ENCODE data around the gene NTMT1.

Gene NTMT1

DNA sequence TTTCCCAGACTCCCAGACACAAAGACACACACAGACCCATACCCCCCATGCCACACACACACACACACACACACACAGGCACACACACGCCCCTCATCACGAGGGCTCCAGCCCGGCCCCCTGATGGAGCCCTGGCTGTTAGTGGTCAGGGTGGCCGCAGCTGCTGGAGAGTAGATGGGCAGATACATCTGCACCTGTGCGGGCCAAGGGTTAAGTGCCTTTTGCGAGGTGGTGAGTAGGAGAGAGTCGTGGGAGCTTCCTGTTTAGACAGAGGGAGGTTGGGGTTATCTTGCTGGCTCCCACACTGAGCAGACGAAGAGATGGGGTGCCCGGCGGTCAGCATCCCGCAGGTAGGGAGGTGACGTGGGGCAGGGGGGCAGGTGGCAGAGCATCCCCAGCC lies 47.6 kb downstream of the NTMT1 start:
- Histone ChIP-seq H3K4me3 (ENCODE audit: low read depth, low read length, poor library complexity, severe bottlenecking) (no peak overlapping the region), H3K79me2 (ENCODE audit: insufficient read depth, low read length) (no peaks in the 10 kb centered on the region), H4K20me1 (ENCODE audit: insufficient read depth, low read length) (no peaks in the 10 kb centered on the region), H3K27me3 (ENCODE audit: insufficient read depth, low read length) (peaks cover 7% of the 10 kb centered on the region; the same call in 1 of the 2 replicates), H3F3A (ENCODE audit: insufficient read depth, low read length) (no peaks in the 10 kb centered on the region), H3K4me1 (ENCODE audit: insufficient read depth, low read length, severe bottlenecking) (no peaks in the 10 kb centered on the region), H3K9me3 (ENCODE audit: low read length) (no peaks in the 10 kb centered on the region), H3K27ac (ENCODE audit: low read depth, low read length, poor library complexity, severe bottlenecking) (no peak overlapping the region), H3K36me3 (ENCODE audit: insufficient read depth, low read length) (no peaks in the 10 kb centered on the region), H3K4me2 (ENCODE audit: low read length) (no peak overlapping the region), H3K9ac (ENCODE audit: low read length) (no peak overlapping the region), H2AFZ (ENCODE audit: low read length) (no peak overlapping the region), H3K9me2 (ENCODE audit: low read depth, low read length) (no peaks in the 10 kb centered on the region)
- TF ChIP-seq EZH2 (IDR thresholded peaks at IDR 0.05; ENCODE audit: borderline replicate concordance, low read length) = no peak
- TF ChIP-seq, protein P1, sequence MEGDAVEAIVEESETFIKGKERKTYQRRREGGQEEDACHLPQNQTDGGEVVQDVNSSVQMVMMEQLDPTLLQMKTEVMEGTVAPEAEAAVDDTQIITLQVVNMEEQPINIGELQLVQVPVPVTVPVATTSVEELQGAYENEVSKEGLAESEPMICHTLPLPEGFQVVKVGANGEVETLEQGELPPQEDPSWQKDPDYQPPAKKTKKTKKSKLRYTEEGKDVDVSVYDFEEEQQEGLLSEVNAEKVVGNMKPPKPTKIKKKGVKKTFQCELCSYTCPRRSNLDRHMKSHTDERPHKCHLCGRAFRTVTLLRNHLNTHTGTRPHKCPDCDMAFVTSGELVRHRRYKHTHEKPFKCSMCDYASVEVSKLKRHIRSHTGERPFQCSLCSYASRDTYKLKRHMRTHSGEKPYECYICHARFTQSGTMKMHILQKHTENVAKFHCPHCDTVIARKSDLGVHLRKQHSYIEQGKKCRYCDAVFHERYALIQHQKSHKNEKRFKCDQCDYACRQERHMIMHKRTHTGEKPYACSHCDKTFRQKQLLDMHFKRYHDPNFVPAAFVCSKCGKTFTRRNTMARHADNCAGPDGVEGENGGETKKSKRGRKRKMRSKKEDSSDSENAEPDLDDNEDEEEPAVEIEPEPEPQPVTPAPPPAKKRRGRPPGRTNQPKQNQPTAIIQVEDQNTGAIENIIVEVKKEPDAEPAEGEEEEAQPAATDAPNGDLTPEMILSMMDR (IDR thresholded peaks at IDR 0.05; ENCODE audit: low read length) = no peak

DNA sequence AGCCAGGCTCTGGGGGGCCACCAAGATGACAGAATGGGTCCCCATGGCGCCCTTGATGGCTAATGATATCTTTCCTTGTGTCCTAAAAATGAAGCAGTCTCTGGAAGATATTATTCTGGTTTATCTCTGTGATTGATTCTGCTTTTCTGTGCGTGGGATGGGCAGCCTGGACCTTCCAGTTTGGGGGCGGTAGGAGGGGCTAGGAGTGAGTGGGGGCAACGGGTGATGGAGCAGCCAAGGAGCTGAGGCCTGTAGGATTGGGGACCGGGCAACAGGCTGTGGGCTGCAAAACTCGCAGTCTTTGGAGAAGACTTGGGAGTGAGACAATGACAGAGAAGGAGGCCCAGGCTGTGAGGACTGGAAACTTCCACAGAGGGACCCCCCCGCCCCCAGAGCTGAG lies 48.3 kb downstream of the NTMT1 start:
- Histone ChIP-seq H3F3A (ENCODE audit: insufficient read depth, low read length) (no peaks in the 10 kb centered on the region), H3K79me2 (ENCODE audit: insufficient read depth, low read length) (no peaks in the 10 kb centered on the region), H3K36me3 (ENCODE audit: insufficient read depth, low read length) (no peaks in the 10 kb centered on the region), H3K4me2 (ENCODE audit: low read length) (no peak overlapping the region), H4K20me1 (ENCODE audit: insufficient read depth, low read length) (no peaks in the 10 kb centered on the region), H2AFZ (ENCODE audit: low read length) (no peak overlapping the region), H3K27ac (ENCODE audit: low read depth, low read length, poor library complexity, severe bottlenecking) (no peak overlapping the region), H3K4me1 (ENCODE audit: insufficient read depth, low read length, severe bottlenecking) (no peaks in the 10 kb centered on the region), H3K27me3 (ENCODE audit: insufficient read depth, low read length) (peaks cover 7% of the 10 kb centered on the region; the same call in 1 of the 2 replicates), H3K9me2 (ENCODE audit: low read depth, low read length) (no peaks in the 10 kb centered on the region), H3K9me3 (ENCODE audit: low read length) (no peaks in the 10 kb centered on the region), H3K4me3 (ENCODE audit: low read depth, low read length, poor library complexity, severe bottlenecking) (no peak overlapping the region), H3K9ac (ENCODE audit: low read length) (no peak overlapping the region)
- TF ChIP-seq, protein P1 (IDR thresholded peaks at IDR 0.05; ENCODE audit: low read length) = no peak
- no peak for TF ChIP-seq EZH2 (IDR thresholded peaks at IDR 0.05; ENCODE audit: borderline replicate concordance, low read length)

DNA sequence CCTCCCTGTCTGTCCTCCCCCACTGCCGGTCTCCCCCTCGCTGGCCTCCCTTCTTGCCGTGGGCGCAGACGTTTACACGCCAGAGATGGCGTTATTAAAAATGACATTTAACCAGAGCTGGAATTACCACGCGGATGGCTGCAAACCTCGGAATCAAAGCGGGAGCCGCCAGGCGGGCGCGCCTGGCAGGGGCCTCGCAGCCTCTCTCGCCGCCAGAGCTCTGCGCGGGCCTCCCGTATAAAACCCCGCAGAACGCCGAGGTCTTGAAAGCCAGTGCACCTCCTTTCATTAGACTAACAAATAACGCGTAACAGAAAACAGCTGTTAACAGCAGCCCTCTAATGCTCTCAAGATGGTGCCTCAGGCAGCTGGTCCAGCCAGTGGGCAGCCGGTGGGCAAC lies 49.7 kb downstream of the NTMT1 start:
- Histone ChIP-seq H3K9ac (ENCODE audit: low read length) (no peak overlapping the region), H3K27me3 (ENCODE audit: insufficient read depth, low read length) (peaks cover 7% of the 10 kb centered on the region; the same call in 1 of the 2 replicates), H3K36me3 (ENCODE audit: insufficient read depth, low read length) (no peaks in the 10 kb centered on the region), H3K4me3 (ENCODE audit: low read depth, low read length, poor library complexity, severe bottlenecking) (no peak overlapping the region), H3F3A (ENCODE audit: insufficient read depth, low read length) (no peaks in the 10 kb centered on the region), H3K9me2 (ENCODE audit: low read depth, low read length) (no peaks in the 10 kb centered on the region), H3K27ac (ENCODE audit: low read depth, low read length, poor library complexity, severe bottlenecking) (no peak overlapping the region), H4K20me1 (ENCODE audit: insufficient read depth, low read length) (no peaks in the 10 kb centered on the region), H3K4me2 (ENCODE audit: low read length) (no peak overlapping the region), H3K4me1 (ENCODE audit: insufficient read depth, low read length, severe bottlenecking) (no peaks in the 10 kb centered on the region), H2AFZ (ENCODE audit: low read length) (no peak overlapping the region), H3K79me2 (ENCODE audit: insufficient read depth, low read length) (no peaks in the 10 kb centered on the region), H3K9me3 (ENCODE audit: low read length) (no peaks in the 10 kb centered on the region)
- TF ChIP-seq EZH2 (IDR thresholded peaks at IDR 0.05; ENCODE audit: borderline replicate concordance, low read length) = no peak
- TF ChIP-seq, protein P1 (IDR thresholded peaks at IDR 0.05; ENCODE audit: low read length) = no peak
